Measurements from ENCODE around the gene HECW1. TPM values are rescaled to one million over a fixed set of nuclear protein-coding genes. Genes with fewer than 3 reads are reported as not detected.
A peak's percentile ranks its signal among the peaks of the same experiment; 100 is the strongest.

Gene HECW1
- total and polyA plus RNA-seq, 12 donors = 0.07 to 0.23 TPM; not detected in 10

GRCh38 chr7:43508461-43508860, 396.0 kb downstream of the HECW1 start:
- no peaks in the 10 kb centered on the region for H3K36me3 ChIP-seq
- intact Hi-C loops (cut with DNase I) = no loop called here
- no peak overlapping the region for H3K27ac ChIP-seq
- H3K27me3 ChIP-seq = peaks cover 0 to 8% (median 0%) of the 10 kb centered on the region in 7 donors
- no peak for DNase-seq
- no peaks in the 10 kb centered on the region for H3K9me3 ChIP-seq
- 68 to 84% methylated on average over 1 of the region's 1 CpG for WGBS, 2 donors
- no peak for ATAC-seq
- peaks cover 0 to 3% (median 0%) of the 10 kb centered on the region in 9 donors for H3K4me1 ChIP-seq
- TF ChIP-seq CTCF (IDR thresholded peaks at IDR 0.05) = no peak
- H3K4me3 ChIP-seq = no peak overlapping the region

GRCh38 chr7:43509906-43510305, 397.5 kb downstream of the HECW1 start:
- no peak overlapping the region for H3K4me3 ChIP-seq
- intact Hi-C loops (cut with DNase I) = no loop called here
- no peak for ATAC-seq
- WGBS, 2 donors = 76 to 85% methylated on average over 4 of the region's 4 CpGs
- H3K27ac ChIP-seq = no peak overlapping the region
- peaks cover 0 to 8% (median 0%) of the 10 kb centered on the region in 7 donors for H3K27me3 ChIP-seq
- H3K4me1 ChIP-seq = peaks cover 0 to 3% (median 0%) of the 10 kb centered on the region in 9 donors
- no peak for DNase-seq
- no peak for TF ChIP-seq CTCF (IDR thresholded peaks at IDR 0.05)
- no peaks in the 10 kb centered on the region for H3K36me3 ChIP-seq
- H3K9me3 ChIP-seq = no peaks in the 10 kb centered on the region

GRCh38 chr7:43511029-43511428, 398.6 kb downstream of the HECW1 start:
- no peak overlapping the region for H3K4me3 ChIP-seq
- H3K4me1 ChIP-seq = peaks cover 0 to 3% (median 0%) of the 10 kb centered on the region in 9 donors
- intact Hi-C loops (cut with DNase I) = no loop called here
- WGBS, 2 donors = 72 to 76% methylated on average over 9 of the region's 9 CpGs
- no peak overlapping the region for H3K27ac ChIP-seq
- H3K27me3 ChIP-seq = peaks cover 0 to 10% (median 4%) of the 10 kb centered on the region in 7 donors
- no peaks in the 10 kb centered on the region for H3K36me3 ChIP-seq
- H3K9me3 ChIP-seq = no peaks in the 10 kb centered on the region
- TF ChIP-seq CTCF (IDR thresholded peaks at IDR 0.05) = peak in 1 of 9 donors; percentile 11
- ATAC-seq = no peak
- DNase-seq = no peak

GRCh38 chr7:43511769-43512515, 399.5 kb downstream of the HECW1 start:
- intact Hi-C loops (cut with DNase I) = no loop called here
- Histone ChIP-seq H3K4me3 (no peak overlapping the region), H3K27me3 (peaks cover 0 to 17% (median 4%) of the 10 kb centered on the region in 7 donors), H3K36me3 (no peaks in the 10 kb centered on the region), H3K27ac (no peak overlapping the region), H3K9me3 (no peaks in the 10 kb centered on the region), H3K4me1 (peaks cover 0 to 3% (median 0%) of the 10 kb centered on the region in 9 donors)
- DNase-seq = no peak
- ATAC-seq = no peak
- TF ChIP-seq CTCF (IDR thresholded peaks at IDR 0.05) = no peak
- 80 to 87% methylated on average over 13 of the region's 13 CpGs for WGBS, 2 donors
